ENCODE results near the gene SCN8A.
"Not testable (repeated sequence)": the region's sequence is repeated elsewhere in the genome, so short reads cannot be mapped to it uniquely, and the experiment has no call there.

The SCN8A gene

GRCh38 chr12:51591016-51591901 lies at the start of gene SCN8A:
SCN8A (plus strand) TSS chr12:51591233; CDS start chr12:51662818, 71,585 bp downstream.
- DNase-seq: peak; percentile 28 to 93 (median 63)
- intact Hi-C loops (cut with DNase I): loop anchor here (5.0 kb wide), 1 partner anchor 231 kb away; no protein-coding TSS in a partner anchor

DNA sequence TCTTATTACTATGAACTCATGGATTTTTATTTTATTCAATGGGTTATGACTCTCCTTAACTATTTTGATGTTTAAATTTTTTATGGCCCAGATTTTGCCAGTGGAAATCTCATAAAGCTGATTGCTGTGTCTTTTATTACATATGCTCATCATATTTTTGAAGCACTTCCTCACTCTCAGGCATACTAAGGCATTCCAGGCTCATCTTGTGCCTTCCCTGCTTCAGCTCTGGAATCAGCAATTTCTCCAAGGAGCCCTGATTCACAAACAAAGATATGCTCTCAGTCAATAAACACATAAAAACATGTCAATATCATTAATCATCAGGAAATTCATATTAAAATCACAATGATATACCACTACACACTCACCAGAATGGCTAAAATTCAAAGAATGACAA lies 44.9 kb upstream of the SCN8A start:
- DNase-seq: no peak
- intact Hi-C loops (cut with DNase I): no loop called here

GRCh38 chr12:51547606-51548005 lies 43.4 kb upstream of the SCN8A start:
- intact Hi-C loops (cut with DNase I): no loop called here
- DNase-seq: no peak

GRCh38 chr12:51548241-51548640 lies 42.8 kb upstream of the SCN8A start:
- intact Hi-C loops (cut with DNase I): no loop called here
- no peak for DNase-seq

- no peak for DNase-seq
- intact Hi-C loops (cut with DNase I): no loop called here
Measured at GRCh38 chr12:51549637-51550036, 41.4 kb upstream of the SCN8A start.

DNA sequence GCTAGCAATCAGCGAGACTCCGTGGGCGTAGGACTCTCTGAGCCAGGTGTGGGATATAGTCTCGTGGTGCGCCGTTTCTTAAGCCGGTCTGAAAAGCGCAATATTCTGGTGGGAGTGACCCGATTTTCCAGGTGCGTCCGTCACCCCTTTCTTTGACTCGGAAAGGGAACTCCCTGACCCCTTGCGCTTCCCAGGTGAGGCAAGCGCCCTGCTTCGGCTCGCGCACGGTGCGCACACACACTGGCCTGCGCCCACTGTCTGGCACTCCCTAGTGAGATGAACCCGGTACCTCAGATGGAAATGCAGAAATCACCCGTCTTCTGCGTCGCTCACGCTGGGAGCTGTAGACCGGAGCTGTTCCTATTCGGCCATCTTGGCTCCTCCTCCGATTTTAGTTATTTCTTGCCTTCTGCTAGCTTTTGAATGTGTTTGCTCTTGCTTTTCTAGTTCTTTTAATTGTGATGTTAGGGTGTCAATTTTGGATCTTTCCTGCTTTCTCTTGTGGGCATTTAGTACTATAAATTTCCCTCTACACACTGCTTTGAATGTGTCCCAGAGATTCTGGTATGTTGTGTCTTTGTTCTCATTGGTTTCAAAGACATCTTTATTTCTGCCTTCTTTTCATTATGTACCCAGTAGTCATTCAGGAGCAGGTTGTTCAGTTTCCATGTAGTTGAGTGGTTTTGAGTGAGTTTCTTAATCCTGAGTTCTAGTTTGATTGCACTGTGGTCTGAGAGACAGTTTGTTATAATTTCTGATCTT lies 22.6 kb upstream of the SCN8A start:
- intact Hi-C loops (cut with DNase I); DNase-seq: not testable (repeated sequence)

DNA sequence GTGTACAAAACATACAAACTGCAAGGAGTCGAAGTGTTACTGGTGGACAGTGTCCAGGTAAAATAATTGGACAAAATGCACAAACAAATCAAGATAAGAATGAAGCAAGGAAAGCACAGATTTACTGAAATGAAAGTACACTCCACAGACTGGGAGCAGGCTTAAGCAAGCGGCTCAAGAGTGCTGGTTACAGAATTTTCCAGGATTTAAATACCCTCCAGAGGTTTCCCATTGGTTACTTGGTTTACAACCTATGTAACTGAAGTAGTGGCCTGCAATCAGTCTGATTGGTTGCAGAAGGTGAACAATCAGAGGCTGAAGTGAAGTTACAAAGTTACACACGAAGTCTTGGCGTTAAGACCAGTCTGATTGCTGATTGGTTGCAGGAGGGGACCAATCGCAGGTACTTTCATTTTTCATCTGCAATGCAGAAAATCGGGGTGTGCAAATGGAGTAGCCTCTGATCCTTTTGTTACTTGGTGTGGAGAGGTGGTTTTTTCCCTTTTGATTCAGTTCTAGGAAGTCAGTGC lies 11.6 kb upstream of the SCN8A start:
- intact Hi-C loops (cut with DNase I): no loop called here
- DNase-seq: no peak

- DNase-seq: no peak
- intact Hi-C loops (cut with DNase I): no loop called here
Measured at GRCh38 chr12:51589060-51589459, 2.0 kb upstream of the SCN8A start.

- intact Hi-C loops (cut with DNase I): loop anchor here (5.0 kb wide), 1 partner anchor 233 kb away; no protein-coding TSS in a partner anchor
- peak in 1 of 10 donors; percentile 57 for DNase-seq
Measured at GRCh38 chr12:51589557-51590176, 1.4 kb upstream of the SCN8A start.

- peak; percentile 37 to 95 (median 73) for DNase-seq
- intact Hi-C loops (cut with DNase I): loop anchor here (5.0 kb wide), 1 partner anchor 232 kb away; no protein-coding TSS in a partner anchor
Measured at GRCh38 chr12:51590347-51591015, 552 bp upstream of the SCN8A start.

GRCh38 chr12:51592034-51592705 lies 1.1 kb downstream of the SCN8A start:
- intact Hi-C loops (cut with DNase I): loop anchor here (5.0 kb wide), 1 partner anchor 230 kb away; no protein-coding TSS in a partner anchor
- DNase-seq: peak in 1 of 10 donors; percentile 42

DNA sequence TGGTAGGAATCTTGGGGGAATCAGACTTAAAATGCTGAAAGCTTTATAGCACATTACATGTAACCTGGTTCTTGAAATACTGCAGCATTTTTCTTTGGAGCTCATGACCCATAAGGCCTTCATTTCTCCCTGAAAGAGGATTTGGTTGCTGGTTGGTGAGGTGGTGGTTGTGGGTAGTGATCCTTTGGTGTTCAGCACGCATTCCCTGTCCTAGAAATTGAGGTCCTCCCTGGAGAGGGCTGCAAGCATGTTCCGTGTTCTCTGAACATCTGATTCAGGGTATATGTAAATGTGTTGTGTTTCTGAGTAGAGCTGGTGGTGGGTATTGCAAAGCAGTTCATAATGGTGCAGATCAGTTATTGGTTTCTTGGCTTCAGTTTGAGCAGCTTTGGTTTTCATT lies 2.0 kb downstream of the SCN8A start:
- DNase-seq: no peak
- intact Hi-C loops (cut with DNase I): loop anchor here (5.0 kb wide), 1 partner anchor 229 kb away; no protein-coding TSS in a partner anchor

GRCh38 chr12:51593539-51593938 lies 2.5 kb downstream of the SCN8A start:
- intact Hi-C loops (cut with DNase I): loop anchor here (5.0 kb wide), 1 partner anchor 229 kb away; no protein-coding TSS in a partner anchor
- no peak for DNase-seq

- no peak for DNase-seq
- intact Hi-C loops (cut with DNase I): no loop called here
Measured at GRCh38 chr12:51598156-51598555, 7.1 kb downstream of the SCN8A start.

DNA sequence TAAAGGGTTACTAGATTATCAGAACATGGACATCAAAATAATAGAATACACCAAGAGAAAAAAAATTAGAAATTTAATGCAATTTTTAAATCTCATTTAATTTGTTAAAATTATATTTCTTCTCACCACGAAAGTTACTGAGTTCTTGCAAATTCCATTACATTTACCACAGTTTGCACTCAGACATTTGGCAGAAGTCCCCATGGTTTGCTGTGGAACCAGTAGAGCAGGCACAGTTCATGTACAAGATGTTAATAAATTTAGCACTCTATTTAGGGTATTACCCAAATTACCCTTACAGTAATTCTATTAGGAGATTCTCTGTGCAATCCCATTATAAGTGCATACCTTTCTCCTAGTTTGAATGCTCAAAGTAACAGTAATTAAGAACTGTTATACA lies 9.7 kb downstream of the SCN8A start:
- no peak for DNase-seq
- intact Hi-C loops (cut with DNase I): no loop called here

DNA sequence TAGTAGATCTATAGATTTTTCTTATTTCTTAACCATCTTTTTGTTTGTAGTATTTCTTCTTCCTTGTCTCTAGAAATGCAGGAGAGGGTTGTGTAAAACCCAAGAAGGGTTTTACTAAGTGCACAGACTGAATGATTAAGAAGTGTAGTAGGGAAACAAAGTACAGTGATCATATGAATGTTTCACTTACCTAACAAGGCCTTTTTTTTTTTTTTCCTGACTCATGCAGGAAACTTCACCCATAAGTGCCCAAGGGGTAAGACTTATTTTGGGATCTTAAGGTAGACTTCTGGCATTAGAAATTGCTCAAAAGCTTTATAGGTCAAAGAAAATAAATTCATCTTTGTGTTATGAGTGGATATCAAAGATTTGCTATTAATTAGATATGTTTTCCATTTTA lies 10.2 kb downstream of the SCN8A start:
- no peak for DNase-seq
- intact Hi-C loops (cut with DNase I): no loop called here

GRCh38 chr12:51605896-51606295 lies 14.9 kb downstream of the SCN8A start:
- DNase-seq; intact Hi-C loops (cut with DNase I): not testable (repeated sequence)

- DNase-seq; intact Hi-C loops (cut with DNase I): not testable (repeated sequence)
Measured at GRCh38 chr12:51607197-51607596, 16.2 kb downstream of the SCN8A start.

DNA sequence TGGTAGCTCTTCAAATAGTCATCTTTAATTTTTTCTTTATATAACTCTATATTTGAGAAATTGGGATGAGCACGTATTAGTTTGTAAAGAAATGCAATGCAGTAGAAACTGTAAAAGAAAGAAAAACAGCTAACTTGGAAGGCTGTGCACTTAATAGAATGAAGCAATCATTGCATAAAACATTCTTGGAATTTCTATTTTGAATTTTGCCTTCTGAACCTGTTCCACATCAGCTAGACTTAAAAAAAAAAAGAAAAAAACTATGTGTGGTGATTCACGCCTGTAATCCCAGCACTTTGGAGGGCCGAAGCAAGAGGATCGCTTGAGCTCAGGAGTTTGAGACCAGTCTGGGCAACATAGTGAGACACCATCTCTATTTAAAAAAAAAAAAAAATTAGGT lies 29.4 kb downstream of the SCN8A start:
- no peak for DNase-seq
- intact Hi-C loops (cut with DNase I): no loop called here
